CD4-positive, alpha-beta T cell treated with Interleukin-21 for 1 hour (primary cell): Measurements from ENCODE around the gene RNF220.
A peak's percentile ranks its signal among the peaks of the same experiment; 100 is the strongest.

Source experiments
- DNase-seq: peaks from one replicate; pipeline ENCODE4 v3.0.0-alpha.2; 2020

The RNF220 gene

GRCh38 chr1:44616284-44616990, 211.4 kb downstream of the RNF220 start:
- no peak for DNase-seq

DNA sequence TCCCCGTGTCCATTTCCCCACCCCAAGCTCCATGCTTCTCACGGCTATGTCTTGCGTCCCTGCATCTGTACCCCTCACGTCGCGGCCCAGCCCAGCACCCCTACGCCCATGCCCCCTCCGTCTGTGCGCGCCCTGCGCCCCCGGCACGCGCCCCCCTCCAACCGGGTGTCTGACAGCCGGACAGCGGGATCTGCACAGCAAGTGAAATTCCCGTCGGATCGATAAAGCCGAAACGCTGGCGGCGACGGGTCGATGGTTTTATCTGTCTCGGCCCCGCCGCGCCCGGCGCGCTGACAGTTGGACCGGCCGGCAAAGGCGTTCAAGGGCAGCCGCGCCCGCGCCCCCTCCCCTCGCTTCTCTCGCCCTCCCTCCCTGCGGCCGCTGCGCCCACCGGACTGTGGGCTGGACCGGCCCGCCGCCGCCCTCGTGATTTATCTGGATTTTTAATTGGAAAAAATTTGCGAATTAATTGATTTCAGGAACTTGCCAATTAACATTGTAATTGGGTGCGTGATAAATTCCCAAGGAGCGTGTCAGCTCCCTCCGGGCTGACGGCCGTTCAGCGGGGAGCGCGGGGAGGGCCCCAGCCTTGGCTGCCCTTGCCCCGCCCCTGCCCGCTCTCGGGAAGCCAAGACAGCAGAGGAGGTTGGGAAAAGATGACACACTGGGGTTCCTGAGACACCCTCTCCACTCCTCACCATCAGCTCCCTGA, 212.1 kb downstream of the RNF220 start:
- DNase-seq, result no peak

GRCh38 chr1:44617703-44618029, 212.6 kb downstream of the RNF220 start:
- DNase-seq, result no peak

DNA sequence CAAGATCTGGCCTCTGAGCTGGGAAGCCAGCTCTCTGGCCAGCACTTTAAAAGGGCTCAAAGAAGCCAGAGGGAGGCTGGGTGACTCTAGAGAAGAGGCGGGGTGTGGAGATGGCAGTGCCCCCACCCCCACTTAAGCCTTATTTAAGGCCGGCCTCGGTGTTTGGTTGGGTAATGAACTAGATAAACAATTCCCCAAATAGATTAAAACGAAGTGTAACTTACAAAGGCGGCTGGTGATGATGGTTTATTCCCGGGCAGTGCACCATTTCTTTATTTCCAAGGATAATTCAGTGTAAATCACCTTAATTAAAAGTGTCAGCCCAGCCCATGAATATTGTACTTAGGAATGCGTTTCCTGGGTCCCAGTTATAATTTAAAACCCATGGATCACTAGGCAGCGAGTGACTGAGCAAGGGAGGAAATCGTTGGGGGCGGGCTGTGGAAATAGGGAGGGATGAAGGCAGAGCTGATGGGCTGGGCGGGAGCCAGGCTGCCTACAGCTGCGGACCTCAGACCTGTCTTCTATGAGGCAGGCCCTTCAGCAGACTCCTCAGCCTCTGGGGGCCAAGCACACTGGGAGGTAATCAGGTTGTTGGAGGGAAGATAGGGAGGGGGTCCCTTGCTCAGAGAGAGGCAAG, 214.3 kb downstream of the RNF220 start:
- DNase-seq, result no peak

- DNase-seq, result no peak
Observed at GRCh38 chr1:44620072-44620471, 215.0 kb downstream of the RNF220 start.

GRCh38 chr1:44621841-44622286, 216.8 kb downstream of the RNF220 start:
- no peak for DNase-seq

- no peak for DNase-seq
Observed at GRCh38 chr1:44624268-44624901, 219.3 kb downstream of the RNF220 start.

GRCh38 chr1:44625348-44625747, 220.3 kb downstream of the RNF220 start:
- no peak for DNase-seq

DNA sequence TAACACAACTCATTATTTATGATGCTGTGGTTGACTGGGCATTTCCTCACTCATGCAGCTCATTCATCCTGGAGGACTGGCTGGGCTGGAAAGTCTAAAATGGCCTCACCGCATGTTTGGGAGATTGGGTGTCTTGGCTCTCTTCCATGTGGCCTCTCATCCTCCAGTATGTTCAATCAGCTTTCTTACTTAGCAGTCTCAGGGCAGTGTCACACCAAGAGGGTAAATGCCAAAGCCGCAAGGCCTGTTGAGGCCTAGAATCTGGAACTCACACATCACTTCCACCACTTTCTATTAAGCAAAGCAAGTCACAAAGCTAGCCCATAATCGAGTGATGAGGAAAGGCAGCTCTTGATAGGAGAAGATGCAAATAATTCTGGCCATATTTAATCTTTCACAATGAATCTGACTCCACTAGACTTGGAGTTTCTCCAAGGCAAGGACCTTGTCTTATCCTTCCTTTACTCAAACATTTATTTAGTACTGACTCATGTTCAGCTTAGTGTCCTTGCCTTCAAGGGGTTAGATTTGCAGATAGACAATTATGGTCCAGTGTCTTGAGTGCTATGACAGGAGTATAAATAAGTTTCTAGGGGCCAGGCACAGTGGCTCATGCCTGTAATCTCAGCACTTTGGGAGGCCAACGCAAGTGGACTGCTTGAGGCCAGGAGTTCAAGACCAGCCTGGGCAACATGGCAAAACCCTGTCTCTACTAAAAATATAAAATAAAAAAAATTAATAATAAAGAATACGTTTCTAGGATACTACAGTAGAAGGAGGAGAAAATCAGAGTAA, 224.1 kb downstream of the RNF220 start:
- DNase-seq, result no peak

- no peak for DNase-seq
Observed at GRCh38 chr1:44630116-44630515, 225.1 kb downstream of the RNF220 start.

DNA sequence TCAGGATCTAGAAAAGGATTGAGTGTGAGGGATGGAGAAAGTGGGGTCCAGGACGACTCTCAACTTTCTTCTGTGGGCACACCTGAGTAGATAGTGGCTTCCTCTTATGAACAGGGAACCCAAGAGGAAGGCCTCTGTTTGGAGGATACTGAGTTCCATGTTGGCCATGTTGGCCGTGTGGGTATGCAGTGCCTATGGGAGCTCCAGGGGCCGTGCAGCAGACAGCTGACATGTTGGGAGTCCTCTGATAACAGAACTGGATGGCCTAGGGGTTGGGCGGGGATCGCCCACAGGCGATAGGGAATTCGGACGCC, 226.2 kb downstream of the RNF220 start:
- DNase-seq, result no peak

DNA sequence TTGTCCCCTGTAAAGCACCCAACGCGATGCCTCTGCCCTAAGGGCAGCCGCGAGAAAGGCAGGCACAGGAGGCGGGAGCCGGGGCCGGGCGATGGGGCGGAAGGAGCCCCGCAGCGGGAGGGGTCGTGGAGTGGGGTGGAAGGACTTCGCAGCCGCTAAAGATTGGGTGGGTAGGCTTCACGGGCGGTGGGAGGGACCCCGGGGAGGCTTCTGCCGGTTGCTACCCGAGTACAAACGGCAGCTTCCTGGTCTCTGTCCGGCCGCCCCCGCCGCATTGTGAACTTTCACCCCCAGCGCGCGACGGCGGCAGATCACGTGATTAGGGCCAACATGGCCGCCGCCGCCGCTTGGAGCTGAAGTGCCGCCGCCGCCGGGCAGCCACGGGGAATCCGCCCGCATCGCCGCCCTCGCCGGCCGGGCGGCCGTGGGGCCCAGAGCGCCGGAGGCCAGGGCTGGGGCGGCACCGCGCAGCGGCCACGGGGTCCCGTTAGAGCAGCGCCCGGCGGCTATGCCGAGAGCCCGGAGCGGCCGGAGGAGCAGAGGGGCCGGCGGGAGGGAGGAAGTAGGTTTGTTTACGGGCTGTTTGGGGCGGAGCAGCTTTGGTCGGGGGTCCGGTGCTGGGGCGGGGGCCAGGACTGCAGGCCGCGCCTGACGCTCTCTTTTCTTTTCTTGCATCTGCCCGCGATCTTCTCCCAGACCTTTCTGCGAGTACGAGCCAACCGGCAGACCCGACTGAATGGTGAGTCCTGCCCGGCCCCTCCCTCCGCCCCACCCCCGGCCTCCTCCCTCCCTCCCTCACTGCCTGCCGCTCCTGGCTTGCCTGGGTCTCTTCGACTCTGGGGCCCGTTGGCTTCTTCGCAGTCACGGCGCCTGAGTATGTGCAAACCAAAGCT, 226.8 kb downstream of the RNF220 start:
- DNase-seq, result peak; percentile 90

DNA sequence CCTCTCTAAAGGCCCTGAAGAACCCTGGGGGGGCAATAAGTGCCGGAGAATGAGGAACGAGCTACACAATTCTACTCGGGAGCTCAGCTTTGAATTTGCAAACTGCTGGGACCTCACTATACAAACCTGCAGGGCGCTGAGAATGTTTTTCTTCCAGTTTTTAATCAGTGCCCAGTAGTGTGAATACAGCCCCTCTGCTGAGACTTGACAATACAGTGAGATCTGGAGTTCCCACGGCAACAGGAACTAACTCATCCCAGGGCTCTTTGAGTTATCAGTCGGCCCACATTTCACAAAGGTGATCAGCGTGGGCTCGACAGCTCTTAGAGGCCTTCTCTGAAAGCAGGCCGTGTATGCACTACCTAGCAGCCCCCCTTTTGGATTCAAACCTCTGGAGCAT, 227.5 kb downstream of the RNF220 start:
- no peak for DNase-seq

GRCh38 chr1:44634606-44635189, 229.6 kb downstream of the RNF220 start:
- no peak for DNase-seq

- DNase-seq, result no peak
Observed at GRCh38 chr1:44635439-44635838, 230.4 kb downstream of the RNF220 start.

DNA sequence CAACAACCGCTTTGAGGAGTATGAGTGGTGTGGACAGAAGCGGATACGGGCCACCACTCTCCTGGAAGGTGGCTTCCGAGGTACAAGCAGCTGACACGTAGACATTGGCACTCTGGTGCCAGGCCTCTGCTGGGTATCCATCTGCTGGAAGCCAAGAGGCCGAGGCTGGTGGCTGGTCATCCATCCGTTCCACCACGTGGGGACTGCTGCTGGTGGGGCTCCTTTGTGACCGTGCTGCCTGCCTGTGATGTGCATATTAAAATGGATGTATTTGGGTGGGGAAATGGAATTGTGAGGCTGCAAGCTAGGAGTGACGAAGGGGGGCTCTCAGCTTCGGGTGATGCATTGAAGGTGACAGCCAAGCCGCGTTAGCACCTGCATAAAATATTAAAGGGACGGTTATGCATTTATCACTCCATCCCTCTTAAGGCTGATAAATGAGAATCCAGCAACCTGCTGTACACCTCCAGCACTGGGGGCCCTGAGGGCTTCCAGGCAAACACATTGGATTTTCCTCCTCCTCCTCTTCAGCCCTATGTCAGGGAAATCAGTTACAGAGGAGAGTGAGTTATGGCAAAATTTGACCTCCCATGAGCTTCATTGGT, 231.1 kb downstream of the RNF220 start:
- no peak for DNase-seq

DNA sequence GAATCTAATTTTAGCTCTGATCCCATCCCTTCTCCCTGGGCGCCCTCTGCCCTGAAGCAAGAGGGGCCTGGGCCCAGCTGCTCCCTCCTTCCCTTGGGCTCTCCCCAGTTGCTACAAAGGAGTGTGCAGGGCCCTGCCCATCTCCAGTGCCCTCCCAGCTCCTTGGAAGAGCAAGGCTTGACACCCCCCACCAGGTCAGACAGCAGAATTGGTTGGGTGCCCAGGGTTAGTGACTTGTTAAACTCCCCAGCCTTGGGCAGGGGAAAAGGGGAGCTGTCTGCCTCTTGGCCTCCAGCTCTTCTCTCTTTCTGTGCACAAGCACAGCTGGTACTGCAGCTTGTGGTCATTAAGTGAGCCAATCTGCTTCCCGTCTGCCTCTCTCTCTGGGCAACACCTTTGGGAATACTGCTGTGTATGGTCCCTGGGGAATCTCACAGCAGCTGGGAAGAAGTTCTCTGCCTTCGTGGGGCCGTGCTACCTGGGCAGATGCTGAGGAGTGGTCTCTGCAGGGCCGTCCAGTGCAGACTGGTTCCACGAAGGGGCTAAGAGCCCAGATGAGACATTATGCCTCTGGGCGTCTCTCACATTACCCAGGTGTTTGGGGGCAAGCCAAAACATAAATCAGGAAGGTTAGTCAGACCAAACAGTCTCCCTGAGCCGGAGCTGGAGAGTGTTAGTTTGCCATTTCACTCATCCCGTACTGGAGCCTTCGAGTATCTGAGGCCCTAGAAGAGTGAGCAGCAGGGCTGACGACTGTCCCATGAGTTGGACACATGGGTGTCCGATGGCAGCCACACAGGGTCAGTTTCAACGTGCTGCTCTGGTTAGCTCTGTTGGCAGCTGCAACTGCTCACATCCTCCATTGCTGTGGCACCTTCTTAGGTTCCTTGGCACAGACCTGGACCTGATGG, 231.9 kb downstream of the RNF220 start:
- no peak for DNase-seq

DNA sequence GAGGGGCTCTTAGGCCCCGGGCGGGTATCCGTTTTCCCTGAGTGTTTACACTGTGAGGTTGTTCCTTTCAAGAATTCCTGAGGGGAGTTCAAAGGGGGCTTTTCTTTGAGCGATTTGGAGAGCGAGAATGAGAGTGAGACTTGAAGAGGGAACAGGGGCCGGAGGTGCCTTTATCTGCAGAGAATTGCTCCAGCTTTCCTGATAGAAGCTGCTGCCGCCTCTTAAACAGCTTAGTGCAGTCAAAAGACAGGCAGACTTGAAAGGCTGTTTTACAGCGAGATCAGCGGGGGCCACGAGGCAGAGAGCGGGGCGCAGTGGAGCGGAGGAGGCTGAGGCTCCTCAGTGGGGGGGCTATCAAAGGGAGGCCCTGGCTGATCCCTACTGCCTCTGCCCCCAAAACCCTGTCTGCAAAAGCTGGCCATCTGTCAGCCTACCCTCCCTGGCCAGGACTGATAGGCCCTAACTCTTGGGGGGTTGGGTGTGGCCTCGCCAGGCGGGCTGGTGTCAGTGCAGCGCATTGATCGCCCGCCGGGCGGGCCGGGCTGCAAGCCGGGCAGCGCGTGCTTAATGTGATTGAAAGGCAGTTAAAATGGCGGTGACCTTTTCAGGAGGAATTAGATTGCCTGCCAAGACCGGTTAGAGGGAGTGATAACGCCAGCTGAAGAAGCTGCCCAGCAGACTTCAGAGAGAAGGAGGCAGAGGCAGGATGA, 232.8 kb downstream of the RNF220 start:
- DNase-seq, result no peak

- DNase-seq, result no peak
Observed at GRCh38 chr1:44640200-44640853, 235.3 kb downstream of the RNF220 start.
